Measurements from ENCODE around the gene GARIN3.

GRCh38 chr5:157142317-157143126, 23.5 kb downstream of the GARIN3 start, which contains the start of gene MED7:
- peak; percentile 98 for TF ChIP-seq POLR2A (IDR thresholded peaks at IDR 0.05; ENCODE audit: low read length)
- no peak for TF ChIP-seq GATA1 (IDR thresholded peaks at IDR 0.05; ENCODE audit: low read depth, low read length)

Data from erythroblast (primary cell).